Endothelial cell of umbilical vein (primary cell): ENCODE data around the gene BIN1. TPM values are rescaled to one million over a fixed set of nuclear protein-coding genes. Genes with fewer than 3 reads are reported as not detected.

Experiments
- BruUV-seq: library from RNA; stranded (reverse); fragments of 400-500 nt; replicated peaks from 2 replicates; lab custom pipeline; 2021; lab: Mats Ljungman, UMichigan
- CTCF ChIA-PET: fragments of 300-600, 350-600 bp; sonication (Branson Sonifier 250); formaldehyde crosslinking; loops from one replicate; lab custom pipeline; 2021; ENCODE audit warnings: antibody characterized with exemption, inconsistent platforms; lab: Charles Lee
- POLR2A ChIA-PET: fragments of 300-600, 350-600 bp; sonication (Branson Sonifier 250); formaldehyde crosslinking; loops from one replicate; lab custom pipeline; 2021; ENCODE audit warnings: antibody characterized with exemption, inconsistent platforms; lab: Charles Lee
- DNase-seq: peaks from one replicate; pipeline ENCODE4 v3.0.0-alpha.2; 2011; ENCODE audit warnings: low read depth, low spot score
- FAIRE-seq: peaks from 2 replicates; lab custom pipeline; 2011; peaks lifted over from hg19 to GRCh38; lab: Jason Lieb, UNC
- H2AFZ ChIP-seq: 2 replicates; pipeline ENCODE4 v1.6.0; 2012; ENCODE audit warnings: low read depth, low read length, control low read depth, inconsistent platforms
- H3K27ac ChIP-seq: 2 replicates; pipeline ENCODE4 v1.5.1; 2011; ENCODE audit warnings: low read depth, mild to moderate bottlenecking, control low read depth, low read length, moderate library complexity; ENCODE audit not compliant: insufficient read depth
- H3K27me3 ChIP-seq, 2 experiments: 2 replicates each; pipeline versions ENCODE4 v1.6.0 to v1.6.1; 2011; ENCODE audit warnings: low read length in 2 of 2, mixed read lengths in 1 of 2; ENCODE audit not compliant: control insufficient read depth in 2 of 2, insufficient read depth in 2 of 2
- H3K36me3 ChIP-seq, 2 experiments: 2 replicates in 1 of 2; 3 replicates in 1 of 2; pipeline ENCODE4 v1.5.1; 2011; ENCODE audit warnings: low read length in 2 of 2, mild to moderate bottlenecking in 1 of 2, moderate library complexity in 1 of 2; ENCODE audit not compliant: control insufficient read depth in 2 of 2, insufficient read depth in 2 of 2; ENCODE audit errors: extremely low read depth in 1 of 2
- H3K4me1 ChIP-seq: 3 replicates; pipeline ENCODE4 v1.5.1; 2011; ENCODE audit warnings: mild to moderate bottlenecking, low read length; ENCODE audit not compliant: control insufficient read depth, insufficient read depth; ENCODE audit errors: extremely low read depth
- H3K4me2 ChIP-seq: 2 replicates; pipeline ENCODE4 v1.6.1; 2011; ENCODE audit warnings: low read length, control low read depth, mixed read lengths; ENCODE audit not compliant: insufficient read depth
- H3K4me3 ChIP-seq, 3 experiments: fragments of 200-600 bp in 1 of 3; sonication (generic), shearing (Covaris generic) in 1 of 3; replicated peaks in 1 of 3; 2 replicates each; pipeline ENCODE4 v1.5.1; 2011 to 2016; ENCODE audit warnings: control low read depth in 3 of 3, low read length in 3 of 3, mild to moderate bottlenecking in 2 of 3, inconsistent platforms in 1 of 3, low read depth in 1 of 3, moderate library complexity in 1 of 3; ENCODE audit not compliant: insufficient read depth in 1 of 3
- H3K79me2 ChIP-seq: 2 replicates; pipeline ENCODE4 v1.6.0; 2012; ENCODE audit warnings: low read length, inconsistent platforms; ENCODE audit not compliant: control insufficient read depth, insufficient read depth
- H3K9ac ChIP-seq: replicated peaks from 2 replicates; pipeline ENCODE3; 2011; ENCODE audit warnings: low read length, control low read depth; ENCODE audit not compliant: insufficient read depth; ENCODE audit errors: extremely low read depth
- H3K9me1 ChIP-seq: replicated peaks from 3 replicates; pipeline ENCODE4 v1.6.0; 2011; ENCODE audit warnings: mild to moderate bottlenecking, low read length; ENCODE audit not compliant: control insufficient read depth, insufficient read depth; ENCODE audit errors: extremely low read depth
- H3K9me3 ChIP-seq: replicated peaks from 2 replicates; pipeline ENCODE4 v1.5.1; 2012; ENCODE audit warnings: low read length, inconsistent platforms; ENCODE audit not compliant: control insufficient read depth, insufficient read depth
- H4K20me1 ChIP-seq: replicated peaks from 2 replicates; pipeline ENCODE3; 2011; ENCODE audit warnings: mild to moderate bottlenecking, low read length; ENCODE audit not compliant: control insufficient read depth, insufficient read depth; ENCODE audit errors: extremely low read depth
- CTCF ChIP-seq, 2 donors: IDR thresholded peaks; 1 replicate in 1 of 2; 2 replicates in 1 of 2; pipeline ENCODE4 v1.5.1; 2011; ENCODE audit warnings: low read length in 2 of 2, mild to moderate bottlenecking in 2 of 2, moderate library complexity in 2 of 2, control low read depth in 1 of 2, inconsistent platforms in 1 of 2, low read depth in 1 of 2; ENCODE audit not compliant: insufficient read depth in 1 of 2; ENCODE audit errors: extremely low read depth in 1 of 2
- EZH2 ChIP-seq: IDR thresholded peaks from 2 replicates; pipeline ENCODE4 v1.6.1; 2012; ENCODE audit warnings: borderline replicate concordance, low read depth, mild to moderate bottlenecking, moderate library complexity, low read length, inconsistent platforms; ENCODE audit not compliant: severe bottlenecking
- FOS ChIP-seq: IDR thresholded peaks from 2 replicates; pipeline ENCODE4 v1.6.1; 2011; ENCODE audit warnings: mild to moderate bottlenecking, low read length, moderate library complexity, borderline replicate concordance; ENCODE audit not compliant: insufficient read depth
- GATA2 ChIP-seq: IDR thresholded peaks from 2 replicates; pipeline ENCODE4 v1.7.0; 2011; ENCODE audit warnings: low read depth, mild to moderate bottlenecking, moderate library complexity, mixed read lengths, low read length; ENCODE audit not compliant: insufficient read length, insufficient read depth
- JUN ChIP-seq: IDR thresholded peaks from 2 replicates; pipeline ENCODE4 v1.6.1; 2011; ENCODE audit warnings: borderline replicate concordance, low read depth; ENCODE audit not compliant: insufficient read length, insufficient read depth
- MAX ChIP-seq: IDR thresholded peaks from 2 replicates; pipeline ENCODE4 v1.6.1; 2011; ENCODE audit not compliant: insufficient read depth, insufficient read length
- MYC ChIP-seq: IDR thresholded peaks from one replicate; pipeline ENCODE4 v1.6.1; 2011; ENCODE audit warnings: mild to moderate bottlenecking, low read depth, low read length
- POLR2A ChIP-seq: IDR thresholded peaks from 2 replicates; pipeline ENCODE4 v1.6.1; 2012; ENCODE audit warnings: low read depth, mild to moderate bottlenecking, control low read depth, low read length
- POLR2AphosphoS5 ChIP-seq: IDR thresholded peaks from 2 replicates; pipeline ENCODE4 v1.6.1; 2012; ENCODE audit warnings: low read depth, mild to moderate bottlenecking, control low read depth, low read length, moderate library complexity; ENCODE audit not compliant: insufficient read depth
- dilution Hi-C: fragments of 300-500 bp; cut with MboI; formaldehyde crosslinking; loops from one replicate; pipeline ENCODE4 v1.15.0; 2019; ENCODE audit warnings: low sequenced_read_pairs; ENCODE audit not compliant: extremely low pct_ligation_motif_present
- intact Hi-C: fragments of 100-400 bp; cut with micrococcal nuclease; formaldehyde crosslinking; loops from one replicate; pipeline ENCODE4 v1.10.0; 2022
- polyA plus RNA-seq, 4 experiments: library from polyadenylated mRNA; depleted of rRNA in 3 of 4; stranded (reverse) in 3 of 4; unstranded in 1 of 4; fragments of >200 nt; gene quantifications; 2 replicates each; pipeline versions ENCODE4 v1.2.1 to v1.2.3, GENCODE V29; 2011 to 2012; ENCODE audit warnings: missing spikeins in 1 of 4
- total RNA-seq: library from RNA; stranded (reverse); gene quantifications from 2 replicates; pipeline ENCODE4 v1.2.3, GENCODE V29; 2021

BIN1 gene
- total and polyA plus RNA-seq, 2 donors (not counting 3 experiments of a cell fraction or from before 2014, with no cell fraction given), result 26.3 to 36.9 TPM

GRCh38 chr2:127102521-127103242 is 4.3 kb downstream of the BIN1 start:
- Histone ChIP-seq H3K4me3 (no peak overlapping the region), H3K4me1 (peaks cover 6% of the 10 kb centered on the region), H3K79me2 (peaks cover 37% of the 10 kb centered on the region), H3K36me3 (no peaks in the 10 kb centered on the region), H3K27ac (no peak overlapping the region), H4K20me1 (no peaks in the 10 kb centered on the region), H3K4me2 (no peak overlapping the region), H3K9ac (no peak overlapping the region), H2AFZ (no peak overlapping the region), H3K9me1 (no peaks in the 10 kb centered on the region), H3K27me3 (no peaks in the 10 kb centered on the region), H3K9me3 (no peaks in the 10 kb centered on the region)
- no peak for DNase-seq
- CTCF ChIA-PET, result interaction anchor here (1.1 to 1.9 kb wide), 4 partner anchors 8 to 35 kb away, joined by 3 to 6 read pairs (median 4); no protein-coding TSS in a partner anchor
- dilution Hi-C loops (no loop called here), intact Hi-C loops (no loop called here)
- POLR2A ChIA-PET, result no interaction called here
- TF ChIP-seq MYC, result no peak
- TF ChIP-seq POLR2AphosphoS5, result no peak
- TF ChIP-seq EZH2, result no peak
- no peak for TF ChIP-seq GATA2
- TF ChIP-seq CTCF (IDR thresholded peaks at IDR 0.05; ENCODE audit: extremely low read depth in 1 of 2, insufficient read depth in 1 of 2, low read depth in 1 of 2, low read length in 2 of 2), result no peak
- TF ChIP-seq POLR2A, result no peak
- no peak for TF ChIP-seq MAX
- TF ChIP-seq FOS, result no peak
- no peak for TF ChIP-seq JUN
- no TSS peak for BruUV-seq
- FAIRE-seq, result no peak
